ENCODE data around the gene LIF.

Gene LIF

GRCh38 chr22:30292069-30292970 lies 45.8 kb upstream of the LIF start:
- no peak overlapping the region for H3K4me3 ChIP-seq (replicated peaks; ENCODE audit: low read depth, low read length)
- no peak for DNase-seq (ENCODE audit: extremely low read depth, low read depth)
- TF ChIP-seq CTCF (IDR thresholded peaks at IDR 0.05; ENCODE audit: low read depth, low read length, missing control alignments) = no peak

GRCh38 chr22:30291058-30291892 lies 44.7 kb upstream of the LIF start:
- H3K4me3 ChIP-seq (replicated peaks; ENCODE audit: low read depth, low read length) = no peak overlapping the region
- TF ChIP-seq CTCF (IDR thresholded peaks at IDR 0.05; ENCODE audit: low read depth, low read length, missing control alignments) = no peak
- DNase-seq (ENCODE audit: extremely low read depth, low read depth) = no peak

GRCh38 chr22:30290342-30291057 lies 43.9 kb upstream of the LIF start:
- H3K4me3 ChIP-seq (replicated peaks; ENCODE audit: low read depth, low read length) = no peak overlapping the region; the same call in 1 of the 2 replicates
- DNase-seq (ENCODE audit: extremely low read depth, low read depth) = no peak
- TF ChIP-seq CTCF (IDR thresholded peaks at IDR 0.05; ENCODE audit: low read depth, low read length, missing control alignments) = no peak

- H3K4me3 ChIP-seq (replicated peaks; ENCODE audit: low read depth, low read length) = peak overlapping the region; percentile 59
- no peak for TF ChIP-seq CTCF (IDR thresholded peaks at IDR 0.05; ENCODE audit: low read depth, low read length, missing control alignments)
- DNase-seq (ENCODE audit: extremely low read depth, low read depth) = no peak
Observed at GRCh38 chr22:30289980-30290313, 43.4 kb upstream of the LIF start.

- DNase-seq (ENCODE audit: extremely low read depth, low read depth) = peak; percentile 92
- TF ChIP-seq CTCF (IDR thresholded peaks at IDR 0.05; ENCODE audit: low read depth, low read length, missing control alignments) = no peak
- peak within 1 kb of the TSS; percentile 59 for H3K4me3 ChIP-seq (replicated peaks; ENCODE audit: low read depth, low read length)
Observed at GRCh38 chr22:30289141-30289979, 42.8 kb upstream of the LIF start, which contains the start of gene CASTOR1. Gene CASTOR1 (minus strand): TSS chr22:30289505. CDS start chr22:30289497, 8 bp downstream.

Measured in HFF-Myc (cell line).